ENCODE measurements around the gene FAM184A. TPM values are rescaled to one million over a fixed set of nuclear protein-coding genes. Genes with fewer than 3 reads are reported as not detected.

Gene FAM184A
- total RNA-seq, 1 experiment from 2014 or later = 13.3 TPM

- Mint-ChIP-seq H3K36me3 (no peaks in the 10 kb centered on the region; the same call in 1 of the 2 replicates), H3K9me3 (no peaks in the 10 kb centered on the region), H3K4me1 (peaks cover 72% of the 10 kb centered on the region), H3K27ac (peak overlapping the region; percentile 85), H3K27me3 (ENCODE audit: low read depth) (peaks cover 31% of the 10 kb centered on the region), H3K4me3 (peak overlapping the region; percentile 25)
- CTCF ChIA-PET = interaction anchor here (1.2 to 1.6 kb wide), 2 partner anchors 51 to 84 kb away, joined by 5 to 9 read pairs; no protein-coding TSS in a partner anchor
- POLR2A ChIA-PET = no interaction called here
- no peak for DNase-seq (ENCODE audit: low spot score)
- TF ChIP-seq, protein P1, sequence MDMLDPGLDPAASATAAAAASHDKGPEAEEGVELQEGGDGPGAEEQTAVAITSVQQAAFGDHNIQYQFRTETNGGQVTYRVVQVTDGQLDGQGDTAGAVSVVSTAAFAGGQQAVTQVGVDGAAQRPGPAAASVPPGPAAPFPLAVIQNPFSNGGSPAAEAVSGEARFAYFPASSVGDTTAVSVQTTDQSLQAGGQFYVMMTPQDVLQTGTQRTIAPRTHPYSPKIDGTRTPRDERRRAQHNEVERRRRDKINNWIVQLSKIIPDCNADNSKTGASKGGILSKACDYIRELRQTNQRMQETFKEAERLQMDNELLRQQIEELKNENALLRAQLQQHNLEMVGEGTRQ (CRISPR knock-in tag; IDR thresholded peaks at IDR 0.05) = no peak
- no peak for TF ChIP-seq RORB (CRISPR knock-in tag; IDR thresholded peaks at IDR 0.05)
- TF ChIP-seq, protein P2, sequence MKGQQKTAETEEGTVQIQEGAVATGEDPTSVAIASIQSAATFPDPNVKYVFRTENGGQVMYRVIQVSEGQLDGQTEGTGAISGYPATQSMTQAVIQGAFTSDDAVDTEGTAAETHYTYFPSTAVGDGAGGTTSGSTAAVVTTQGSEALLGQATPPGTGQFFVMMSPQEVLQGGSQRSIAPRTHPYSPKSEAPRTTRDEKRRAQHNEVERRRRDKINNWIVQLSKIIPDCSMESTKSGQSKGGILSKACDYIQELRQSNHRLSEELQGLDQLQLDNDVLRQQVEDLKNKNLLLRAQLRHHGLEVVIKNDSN (CRISPR knock-in tag; IDR thresholded peaks at IDR 0.05) = no peak
- TF ChIP-seq, protein P3, sequence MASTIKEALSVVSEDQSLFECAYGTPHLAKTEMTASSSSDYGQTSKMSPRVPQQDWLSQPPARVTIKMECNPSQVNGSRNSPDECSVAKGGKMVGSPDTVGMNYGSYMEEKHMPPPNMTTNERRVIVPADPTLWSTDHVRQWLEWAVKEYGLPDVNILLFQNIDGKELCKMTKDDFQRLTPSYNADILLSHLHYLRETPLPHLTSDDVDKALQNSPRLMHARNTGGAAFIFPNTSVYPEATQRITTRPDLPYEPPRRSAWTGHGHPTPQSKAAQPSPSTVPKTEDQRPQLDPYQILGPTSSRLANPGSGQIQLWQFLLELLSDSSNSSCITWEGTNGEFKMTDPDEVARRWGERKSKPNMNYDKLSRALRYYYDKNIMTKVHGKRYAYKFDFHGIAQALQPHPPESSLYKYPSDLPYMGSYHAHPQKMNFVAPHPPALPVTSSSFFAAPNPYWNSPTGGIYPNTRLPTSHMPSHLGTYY (CRISPR knock-in tag; IDR thresholded peaks at IDR 0.05) = no peak
- TF ChIP-seq, protein P4, sequence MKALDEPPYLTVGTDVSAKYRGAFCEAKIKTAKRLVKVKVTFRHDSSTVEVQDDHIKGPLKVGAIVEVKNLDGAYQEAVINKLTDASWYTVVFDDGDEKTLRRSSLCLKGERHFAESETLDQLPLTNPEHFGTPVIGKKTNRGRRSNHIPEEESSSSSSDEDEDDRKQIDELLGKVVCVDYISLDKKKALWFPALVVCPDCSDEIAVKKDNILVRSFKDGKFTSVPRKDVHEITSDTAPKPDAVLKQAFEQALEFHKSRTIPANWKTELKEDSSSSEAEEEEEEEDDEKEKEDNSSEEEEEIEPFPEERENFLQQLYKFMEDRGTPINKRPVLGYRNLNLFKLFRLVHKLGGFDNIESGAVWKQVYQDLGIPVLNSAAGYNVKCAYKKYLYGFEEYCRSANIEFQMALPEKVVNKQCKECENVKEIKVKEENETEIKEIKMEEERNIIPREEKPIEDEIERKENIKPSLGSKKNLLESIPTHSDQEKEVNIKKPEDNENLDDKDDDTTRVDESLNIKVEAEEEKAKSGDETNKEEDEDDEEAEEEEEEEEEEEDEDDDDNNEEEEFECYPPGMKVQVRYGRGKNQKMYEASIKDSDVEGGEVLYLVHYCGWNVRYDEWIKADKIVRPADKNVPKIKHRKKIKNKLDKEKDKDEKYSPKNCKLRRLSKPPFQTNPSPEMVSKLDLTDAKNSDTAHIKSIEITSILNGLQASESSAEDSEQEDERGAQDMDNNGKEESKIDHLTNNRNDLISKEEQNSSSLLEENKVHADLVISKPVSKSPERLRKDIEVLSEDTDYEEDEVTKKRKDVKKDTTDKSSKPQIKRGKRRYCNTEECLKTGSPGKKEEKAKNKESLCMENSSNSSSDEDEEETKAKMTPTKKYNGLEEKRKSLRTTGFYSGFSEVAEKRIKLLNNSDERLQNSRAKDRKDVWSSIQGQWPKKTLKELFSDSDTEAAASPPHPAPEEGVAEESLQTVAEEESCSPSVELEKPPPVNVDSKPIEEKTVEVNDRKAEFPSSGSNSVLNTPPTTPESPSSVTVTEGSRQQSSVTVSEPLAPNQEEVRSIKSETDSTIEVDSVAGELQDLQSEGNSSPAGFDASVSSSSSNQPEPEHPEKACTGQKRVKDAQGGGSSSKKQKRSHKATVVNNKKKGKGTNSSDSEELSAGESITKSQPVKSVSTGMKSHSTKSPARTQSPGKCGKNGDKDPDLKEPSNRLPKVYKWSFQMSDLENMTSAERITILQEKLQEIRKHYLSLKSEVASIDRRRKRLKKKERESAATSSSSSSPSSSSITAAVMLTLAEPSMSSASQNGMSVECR (CRISPR knock-in tag; IDR thresholded peaks at IDR 0.05; ENCODE audit: borderline replicate concordance) = no peak
- TF ChIP-seq FOXP1 (CRISPR knock-in tag; IDR thresholded peaks at IDR 0.05; ENCODE audit: borderline replicate concordance) = no peak
- TF ChIP-seq ZNF512 (CRISPR knock-in tag; IDR thresholded peaks at IDR 0.05; ENCODE audit: borderline replicate concordance) = no peak
- TF ChIP-seq ZNF416 (CRISPR knock-in tag; IDR thresholded peaks at IDR 0.05) = no peak
- no peak for TF ChIP-seq CTCF (IDR thresholded peaks at IDR 0.05)
- TF ChIP-seq RELA (CRISPR knock-in tag; IDR thresholded peaks at IDR 0.05; ENCODE audit: borderline replicate concordance) = no peak
- ATAC-seq = peak; percentile 74
These were observed 51.6 kb downstream of the FAM184A start for GRCh38 chr6:119026822-119027221.

DNA sequence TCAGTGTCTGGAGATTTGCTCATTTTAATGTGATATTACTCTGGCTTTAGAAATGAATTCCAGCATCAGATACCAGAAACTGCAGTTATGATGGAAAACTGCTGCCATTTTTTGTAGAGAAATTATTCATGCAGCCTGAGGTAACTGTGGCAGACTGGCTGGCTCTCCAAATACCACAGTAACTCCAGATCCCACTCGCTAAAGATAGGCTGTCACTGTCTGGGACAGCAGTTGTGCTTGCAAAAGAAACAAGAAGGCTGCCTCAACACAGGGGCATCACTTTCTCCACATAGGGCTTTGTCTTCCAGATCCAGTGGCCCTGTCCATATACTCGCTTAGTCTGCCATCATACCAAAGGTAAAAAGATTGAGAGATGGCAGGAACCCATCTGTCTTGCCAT lies 52.7 kb downstream of the FAM184A start:
- ChIA-PET POLR2A (no interaction called here), CTCF (interaction anchor here (2.3 kb wide), 1 partner anchor 52 kb away, joined by 18 read pairs; the partner anchor contains the start of gene FAM184A)
- peaks cover 27% of the 10 kb centered on the region for H3K27me3 Mint-ChIP-seq (ENCODE audit: low read depth)
- DNase-seq (ENCODE audit: low spot score) (no peak), ATAC-seq (no peak)
- peaks cover 2% of the 10 kb centered on the region; the same call in 1 of the 2 replicates for H3K36me3 Mint-ChIP-seq
- peaks cover 64% of the 10 kb centered on the region for H3K4me1 Mint-ChIP-seq
- H3K27ac Mint-ChIP-seq = no peak overlapping the region
- no peaks in the 10 kb centered on the region for H3K9me3 Mint-ChIP-seq
- H3K4me3 Mint-ChIP-seq = no peak overlapping the region
- TF ChIP-seq TCF7 (CRISPR knock-in tag; IDR thresholded peaks at IDR 0.05; ENCODE audit: low read depth) (no peak), PRRX2 (CRISPR knock-in tag; IDR thresholded peaks at IDR 0.05) (no peak), ZNF219 (CRISPR knock-in tag; IDR thresholded peaks at IDR 0.05; ENCODE audit: borderline replicate concordance) (no peak), CREM (CRISPR knock-in tag; IDR thresholded peaks at IDR 0.05) (no peak), ZNF425 (CRISPR knock-in tag; conservative IDR thresholded peaks at IDR 0.05) (no peak), SMAD4 (CRISPR knock-in tag; IDR thresholded peaks at IDR 0.05) (no peak), JUN (CRISPR knock-in tag; IDR thresholded peaks at IDR 0.05) (no peak)
- TF ChIP-seq, protein P5, sequence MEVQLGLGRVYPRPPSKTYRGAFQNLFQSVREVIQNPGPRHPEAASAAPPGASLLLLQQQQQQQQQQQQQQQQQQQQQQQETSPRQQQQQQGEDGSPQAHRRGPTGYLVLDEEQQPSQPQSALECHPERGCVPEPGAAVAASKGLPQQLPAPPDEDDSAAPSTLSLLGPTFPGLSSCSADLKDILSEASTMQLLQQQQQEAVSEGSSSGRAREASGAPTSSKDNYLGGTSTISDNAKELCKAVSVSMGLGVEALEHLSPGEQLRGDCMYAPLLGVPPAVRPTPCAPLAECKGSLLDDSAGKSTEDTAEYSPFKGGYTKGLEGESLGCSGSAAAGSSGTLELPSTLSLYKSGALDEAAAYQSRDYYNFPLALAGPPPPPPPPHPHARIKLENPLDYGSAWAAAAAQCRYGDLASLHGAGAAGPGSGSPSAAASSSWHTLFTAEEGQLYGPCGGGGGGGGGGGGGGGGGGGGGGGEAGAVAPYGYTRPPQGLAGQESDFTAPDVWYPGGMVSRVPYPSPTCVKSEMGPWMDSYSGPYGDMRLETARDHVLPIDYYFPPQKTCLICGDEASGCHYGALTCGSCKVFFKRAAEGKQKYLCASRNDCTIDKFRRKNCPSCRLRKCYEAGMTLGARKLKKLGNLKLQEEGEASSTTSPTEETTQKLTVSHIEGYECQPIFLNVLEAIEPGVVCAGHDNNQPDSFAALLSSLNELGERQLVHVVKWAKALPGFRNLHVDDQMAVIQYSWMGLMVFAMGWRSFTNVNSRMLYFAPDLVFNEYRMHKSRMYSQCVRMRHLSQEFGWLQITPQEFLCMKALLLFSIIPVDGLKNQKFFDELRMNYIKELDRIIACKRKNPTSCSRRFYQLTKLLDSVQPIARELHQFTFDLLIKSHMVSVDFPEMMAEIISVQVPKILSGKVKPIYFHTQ (CRISPR knock-in tag; IDR thresholded peaks at IDR 0.05) = no peak

Data from WTC11 (cell line).